H1 (cell line): Measurements from ENCODE around the gene PIF1. TPM values are rescaled to one million over a fixed set of nuclear protein-coding genes. Genes with fewer than 3 reads are reported as not detected.

Experiments
- ATF3 ChIP-seq: IDR thresholded peaks from 2 replicates; pipeline ENCODE4 v1.6.1; 2011; ENCODE audit warnings: low read depth, mild to moderate bottlenecking, low read length; ENCODE audit not compliant: insufficient read depth
- BRCA1 ChIP-seq: IDR thresholded peaks from 2 replicates; pipeline ENCODE4 v1.6.1; 2012; ENCODE audit warnings: low read depth, low read length, improper control_type of control experiment
- CHD7 ChIP-seq: fragments of 300-600 bp; sonication (generic); IDR thresholded peaks from 2 replicates; pipeline ENCODE4 v1.7.1; 2012; ENCODE audit warnings: low read length, moderate library complexity, mild to moderate bottlenecking, inconsistent platforms; ENCODE audit not compliant: insufficient replicate concordance
- CTBP2 ChIP-seq: IDR thresholded peaks from 2 replicates; pipeline ENCODE4 v1.7.0; 2011; ENCODE audit warnings: borderline replicate concordance, mild to moderate bottlenecking, moderate library complexity, mixed read lengths, low read length; ENCODE audit not compliant: insufficient read depth, insufficient read length
- E2F6 ChIP-seq: IDR thresholded peaks from 2 replicates; pipeline ENCODE4 v1.6.1; 2012; ENCODE audit warnings: inconsistent platforms
- EZH2 ChIP-seq: fragments of 200-600 bp; sonication (generic); IDR thresholded peaks from 2 replicates; pipeline ENCODE4 v1.7.1; 2012; ENCODE audit warnings: low read depth, mild to moderate bottlenecking, moderate library complexity, low read length, inconsistent platforms; ENCODE audit not compliant: severe bottlenecking
- POU5F1 ChIP-seq: IDR thresholded peaks from 2 replicates; pipeline ENCODE4 v1.6.1; 2011; ENCODE audit warnings: low read depth, mild to moderate bottlenecking, low read length, moderate library complexity
- SAP30 ChIP-seq: fragments of 300-600 bp; sonication (generic); IDR thresholded peaks from 2 replicates; pipeline ENCODE4 v1.7.1; 2012; ENCODE audit warnings: low read length, moderate library complexity, mild to moderate bottlenecking, inconsistent platforms; ENCODE audit not compliant: insufficient read depth, insufficient replicate concordance
- TEAD4 ChIP-seq: IDR thresholded peaks from 2 replicates; pipeline ENCODE4 v1.6.1; 2012; ENCODE audit warnings: low read depth, low read length, inconsistent platforms, mixed read lengths
- YY1 ChIP-seq: IDR thresholded peaks from 2 replicates; pipeline ENCODE4 v1.6.1; 2011; ENCODE audit warnings: low read depth, mild to moderate bottlenecking, low read length
- polyA plus RNA-seq, 7 experiments: library from polyadenylated mRNA; depleted of rRNA in 3 of 7; stranded (reverse) in 5 of 7; unstranded in 2 of 7; fragments of >200 nt in 5 of 7; fragments of 200-250 nt in 2 of 7; gene quantifications; 1 replicate in 5 of 7; 2 replicates in 1 of 7; 4 replicates in 1 of 7; pipeline versions ENCODE4 v1.2.1 to v1.2.3, GENCODE V29; 2011 to 2013; ENCODE audit warnings: missing spikeins in 2 of 7, mixed read lengths in 2 of 7
- total RNA-seq: library from RNA; stranded (reverse); fragmentation: NEBNext Ultra II Directional; extraction: Animal tissue kit (Norgen Biotek cat#: 25700); gene quantifications from 2 replicates; pipeline ENCODE4 v1.2.1, GENCODE V29; 2021

PIF1 gene
- total and polyA plus RNA-seq, 2 of the 8 experiments (the other 6 are each of a cell fraction or from before 2014, with no cell fraction given), result 73.3 to 138 TPM

GRCh38 chr15:64833690-64834089 lies 8.2 kb upstream of the PIF1 start (continued):
- TF ChIP-seq CHD7, result no peak
- no peak for TF ChIP-seq SAP30
- TF ChIP-seq YY1, result no peak
- no peak for TF ChIP-seq ATF3
- TF ChIP-seq E2F6, result no peak
- no peak for TF ChIP-seq EZH2
- TF ChIP-seq POU5F1, result no peak
- TF ChIP-seq CTBP2, result no peak
- no peak for TF ChIP-seq BRCA1
- no peak for TF ChIP-seq TEAD4
